ENCODE measurements around the gene TIMP3.

- no peak for TF ChIP-seq MXI1 (IDR thresholded peaks at IDR 0.05; ENCODE audit: low read depth, low read length)
- no peak for TF ChIP-seq RAD21 (IDR thresholded peaks at IDR 0.05; ENCODE audit: low read length)
- TF ChIP-seq USF1 (IDR thresholded peaks at IDR 0.05; ENCODE audit: borderline replicate concordance, low read depth) = no peak
- TF ChIP-seq, protein P1, sequence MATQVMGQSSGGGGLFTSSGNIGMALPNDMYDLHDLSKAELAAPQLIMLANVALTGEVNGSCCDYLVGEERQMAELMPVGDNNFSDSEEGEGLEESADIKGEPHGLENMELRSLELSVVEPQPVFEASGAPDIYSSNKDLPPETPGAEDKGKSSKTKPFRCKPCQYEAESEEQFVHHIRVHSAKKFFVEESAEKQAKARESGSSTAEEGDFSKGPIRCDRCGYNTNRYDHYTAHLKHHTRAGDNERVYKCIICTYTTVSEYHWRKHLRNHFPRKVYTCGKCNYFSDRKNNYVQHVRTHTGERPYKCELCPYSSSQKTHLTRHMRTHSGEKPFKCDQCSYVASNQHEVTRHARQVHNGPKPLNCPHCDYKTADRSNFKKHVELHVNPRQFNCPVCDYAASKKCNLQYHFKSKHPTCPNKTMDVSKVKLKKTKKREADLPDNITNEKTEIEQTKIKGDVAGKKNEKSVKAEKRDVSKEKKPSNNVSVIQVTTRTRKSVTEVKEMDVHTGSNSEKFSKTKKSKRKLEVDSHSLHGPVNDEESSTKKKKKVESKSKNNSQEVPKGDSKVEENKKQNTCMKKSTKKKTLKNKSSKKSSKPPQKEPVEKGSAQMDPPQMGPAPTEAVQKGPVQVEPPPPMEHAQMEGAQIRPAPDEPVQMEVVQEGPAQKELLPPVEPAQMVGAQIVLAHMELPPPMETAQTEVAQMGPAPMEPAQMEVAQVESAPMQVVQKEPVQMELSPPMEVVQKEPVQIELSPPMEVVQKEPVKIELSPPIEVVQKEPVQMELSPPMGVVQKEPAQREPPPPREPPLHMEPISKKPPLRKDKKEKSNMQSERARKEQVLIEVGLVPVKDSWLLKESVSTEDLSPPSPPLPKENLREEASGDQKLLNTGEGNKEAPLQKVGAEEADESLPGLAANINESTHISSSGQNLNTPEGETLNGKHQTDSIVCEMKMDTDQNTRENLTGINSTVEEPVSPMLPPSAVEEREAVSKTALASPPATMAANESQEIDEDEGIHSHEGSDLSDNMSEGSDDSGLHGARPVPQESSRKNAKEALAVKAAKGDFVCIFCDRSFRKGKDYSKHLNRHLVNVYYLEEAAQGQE (IDR thresholded peaks at IDR 0.05; ENCODE audit: low read depth, low read length) = no peak
- TF ChIP-seq TCF12 (IDR thresholded peaks at IDR 0.05) = no peak
These were observed 73.5 kb downstream of the TIMP3 start for GRCh38 chr22:32874976-32875375.

Measured in SK-N-SH (cell line).